GM23248 (cell line): Measurements from ENCODE around the gene MYO10.

Experiments used
- EZH2 ChIP-seq: fragments of 200-600 bp; sonication (generic); IDR thresholded peaks from 2 replicates; pipeline ENCODE4 v1.6.1; 2018; ENCODE audit warnings: antibody characterized with exemption, mild to moderate bottlenecking; ENCODE audit not compliant: insufficient read depth, poor library complexity, severe bottlenecking
- EZH2phosphoT487 ChIP-seq: fragments of 200-600 bp; sonication (generic); IDR thresholded peaks from 2 replicates; pipeline ENCODE4 v1.6.1; 2018; ENCODE audit warnings: antibody characterized with exemption, moderate library complexity, mild to moderate bottlenecking, low read depth; ENCODE audit not compliant: insufficient read depth

DNA sequence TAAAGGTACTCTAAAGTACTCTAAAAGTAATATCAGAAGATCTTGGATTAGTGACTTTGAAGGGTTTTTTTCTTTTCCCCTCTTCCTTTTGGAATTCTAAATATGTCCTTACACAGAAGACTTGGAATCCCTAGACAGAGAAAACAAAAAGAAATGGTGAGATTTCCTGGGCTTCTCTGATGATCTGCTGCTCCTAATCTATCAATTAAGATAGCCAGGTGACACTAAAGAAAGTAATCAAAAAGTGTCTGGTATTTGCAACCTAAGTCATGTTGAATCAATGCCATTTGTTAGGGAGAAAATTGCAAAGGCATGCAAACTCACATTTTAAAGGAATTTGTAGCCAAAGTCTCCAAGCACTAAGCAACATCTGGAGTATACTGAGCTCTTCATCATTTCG lies 29.5 kb upstream of the MYO10 start:
- TF ChIP-seq EZH2phosphoT487, result no peak
- TF ChIP-seq EZH2, result no peak
